NCI-H2081 treated with DMSO at 0.1 percent for 48 hours (cell line): ENCODE results near the gene CACNG5.
"Not testable (repeated sequence)": the region's sequence is repeated elsewhere in the genome, so short reads cannot be mapped to it uniquely, and the experiment has no call there.

ENCODE experiments used
- DNase-seq: peaks from one replicate; lab custom pipeline; 2025; lab: John Stamatoyannopoulos, UW

The CACNG5 gene

GRCh38 chr17:66849851-66850580 lies 15.1 kb downstream of the CACNG5 start:
- DNase-seq, result no peak

- no peak for DNase-seq
These were observed 15.8 kb downstream of the CACNG5 start for GRCh38 chr17:66850692-66851091.

DNA sequence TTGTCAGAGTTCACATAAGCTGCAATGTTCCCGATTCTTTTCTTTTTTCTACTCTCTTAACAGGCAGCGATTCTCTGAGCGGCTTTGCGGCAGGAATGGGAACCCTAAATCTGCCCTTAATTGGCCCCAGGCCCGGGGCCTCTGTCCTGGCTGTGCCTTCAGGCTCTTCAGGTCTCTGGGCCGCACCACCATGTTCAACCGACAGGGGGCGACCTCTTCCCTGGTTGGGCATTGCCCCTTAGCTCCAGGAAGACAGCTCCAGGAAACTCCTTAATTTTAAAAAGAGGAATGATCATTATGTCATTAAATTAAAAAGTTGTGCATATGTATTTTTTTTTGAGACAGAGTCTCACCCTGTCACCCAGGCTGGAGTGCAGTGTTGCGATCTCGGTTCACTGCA lies 20.3 kb downstream of the CACNG5 start:
- DNase-seq, result no peak

DNA sequence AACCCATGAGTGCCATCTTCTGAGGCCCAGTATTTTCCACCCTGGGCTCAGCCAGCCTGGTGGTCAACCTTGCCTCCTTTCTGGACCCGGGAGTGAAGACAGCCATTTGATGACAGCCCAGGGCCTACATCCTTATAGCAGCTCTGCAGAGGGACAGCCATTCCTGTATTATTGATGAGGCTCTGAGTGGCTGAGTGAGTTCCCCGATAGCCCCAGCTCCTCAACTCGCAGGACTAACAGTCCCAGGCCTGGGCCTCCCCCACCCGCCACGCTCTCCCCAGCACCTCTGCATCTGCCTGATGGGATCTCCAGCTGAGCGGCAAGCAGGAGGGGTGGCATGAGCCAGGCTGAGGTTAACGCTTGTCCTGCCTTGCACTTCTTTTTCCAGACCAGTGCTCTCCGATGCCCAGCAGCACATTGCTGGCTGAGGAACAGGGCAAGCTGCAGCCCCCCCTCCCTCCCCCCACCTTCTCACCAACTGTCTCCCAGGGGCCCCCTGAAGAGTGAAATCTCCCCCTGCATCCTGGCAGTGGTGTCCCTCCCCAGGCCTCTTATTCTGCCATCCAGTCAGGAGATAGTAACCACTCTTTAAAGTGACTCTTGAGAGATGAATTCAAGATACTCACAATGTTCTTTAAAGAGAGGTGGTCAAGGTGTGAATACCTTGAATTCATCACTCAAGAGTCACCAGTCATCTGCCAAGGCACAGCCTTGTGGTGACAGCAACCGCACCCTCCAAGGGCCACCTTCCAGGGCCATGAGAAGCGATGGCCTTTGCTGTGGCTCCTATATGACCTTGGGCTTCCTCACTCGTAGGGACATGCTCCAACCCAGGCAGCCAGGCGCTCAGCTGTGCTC lies 23.5 kb downstream of the CACNG5 start:
- no peak for DNase-seq

DNA sequence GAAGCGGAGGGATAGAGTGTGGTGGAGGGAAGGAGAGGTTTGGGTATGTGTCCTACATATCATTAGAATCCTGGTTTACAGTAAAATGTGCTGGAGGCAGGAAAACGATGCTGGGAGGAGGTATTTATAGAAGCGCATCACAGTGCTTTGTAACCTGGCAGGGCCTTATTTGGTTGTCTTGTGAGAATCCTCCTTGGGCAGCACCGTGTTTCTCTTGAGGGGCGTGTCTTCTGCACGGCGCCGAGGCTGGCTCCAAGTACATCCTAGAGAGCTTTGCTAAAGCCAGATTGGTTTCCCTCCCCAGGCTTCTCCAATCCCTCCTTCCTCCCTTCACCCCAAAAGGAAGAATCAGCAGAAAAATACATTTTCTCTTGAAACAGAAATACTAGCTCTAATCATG lies 24.4 kb downstream of the CACNG5 start:
- no peak for DNase-seq

- no peak for DNase-seq
These were observed 25.3 kb downstream of the CACNG5 start for GRCh38 chr17:66860204-66860603.

DNA sequence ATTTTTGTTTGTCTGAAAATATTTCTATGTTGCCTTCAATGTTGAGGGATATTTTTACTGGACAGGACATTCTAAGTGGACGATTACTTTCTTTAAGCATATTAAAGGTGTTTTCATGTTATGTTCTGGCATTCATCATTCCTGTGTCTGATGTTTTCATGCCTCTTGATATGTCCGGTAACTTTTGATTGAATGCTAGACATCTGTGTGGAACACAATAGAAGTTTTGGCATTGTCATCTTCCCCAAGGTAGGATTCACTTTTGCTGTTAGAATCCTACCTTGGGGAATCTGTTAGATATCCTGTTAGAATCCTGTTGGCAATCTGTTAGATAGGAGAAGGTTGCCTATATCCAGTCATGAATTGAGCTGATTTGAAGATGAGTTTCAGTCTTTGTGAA lies 28.9 kb downstream of the CACNG5 start:
- DNase-seq, result no peak

DNA sequence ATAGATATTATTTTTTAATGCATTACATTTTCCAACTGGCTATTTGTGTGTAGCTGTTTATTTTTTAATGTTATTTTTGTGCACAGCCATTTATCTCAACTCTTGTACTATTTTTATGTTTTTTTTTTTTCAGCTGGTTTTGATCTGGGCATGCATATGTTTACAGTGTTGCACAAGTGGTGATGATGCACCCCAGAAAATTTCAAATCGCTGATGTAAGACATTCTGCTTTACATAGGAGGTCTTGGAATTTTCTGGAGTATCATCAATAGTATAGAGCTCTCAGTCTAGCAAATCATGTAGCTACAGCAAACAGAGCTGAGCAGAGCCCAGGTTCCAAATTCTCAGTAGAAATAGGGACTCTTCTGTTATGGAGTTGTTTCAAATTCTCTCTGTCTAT lies 30.2 kb downstream of the CACNG5 start:
- DNase-seq, result no peak

DNA sequence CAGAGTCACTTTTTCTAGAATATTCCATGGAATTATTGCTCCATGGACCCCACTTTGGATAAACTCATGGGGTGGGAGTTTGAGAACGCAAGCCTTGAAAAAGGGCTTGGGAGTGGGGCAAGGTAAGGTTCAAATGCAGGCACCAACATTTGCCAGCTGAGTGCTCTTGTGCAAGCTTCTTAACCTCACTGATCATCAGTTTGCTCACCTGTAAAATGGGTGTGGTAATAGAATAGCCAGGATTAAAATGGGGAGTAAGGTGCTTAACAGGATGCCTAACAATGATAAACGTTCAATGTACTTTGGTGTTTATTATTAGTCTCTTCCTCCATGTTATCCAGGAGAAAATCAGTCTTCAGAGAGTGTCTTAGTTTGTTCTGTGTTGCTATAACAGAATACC lies 39.0 kb downstream of the CACNG5 start:
- DNase-seq, result no peak

GRCh38 chr17:66884931-66885330 lies 50.0 kb downstream of the CACNG5 start:
- no peak for DNase-seq

- no peak for DNase-seq
These were observed 50.5 kb downstream of the CACNG5 start for GRCh38 chr17:66885417-66885816.

- no peak for DNase-seq
These were observed 54.7 kb downstream of the CACNG5 start for GRCh38 chr17:66889480-66890230.

GRCh38 chr17:66892246-66892645 lies 57.3 kb downstream of the CACNG5 start:
- no peak for DNase-seq

DNA sequence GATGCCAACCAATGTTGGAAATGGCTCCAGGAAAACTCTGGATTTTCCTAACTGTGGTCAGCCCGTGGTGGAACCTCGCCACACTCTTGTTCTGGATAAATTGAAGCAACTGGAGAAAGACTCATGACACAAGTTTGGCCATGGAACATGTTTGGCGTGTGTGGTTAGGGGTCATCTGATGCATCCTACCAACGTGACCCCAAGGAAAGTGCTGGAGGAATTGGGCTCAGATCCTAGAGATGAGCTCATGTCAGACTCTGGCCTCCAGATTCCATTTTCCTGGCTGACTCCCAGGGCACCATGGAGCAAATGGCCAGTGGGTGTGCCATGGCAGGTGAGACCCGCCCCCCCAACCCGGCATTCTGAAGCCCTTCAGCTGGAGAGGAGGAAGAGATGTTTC lies 58.5 kb downstream of the CACNG5 start:
- DNase-seq, result no peak

DNA sequence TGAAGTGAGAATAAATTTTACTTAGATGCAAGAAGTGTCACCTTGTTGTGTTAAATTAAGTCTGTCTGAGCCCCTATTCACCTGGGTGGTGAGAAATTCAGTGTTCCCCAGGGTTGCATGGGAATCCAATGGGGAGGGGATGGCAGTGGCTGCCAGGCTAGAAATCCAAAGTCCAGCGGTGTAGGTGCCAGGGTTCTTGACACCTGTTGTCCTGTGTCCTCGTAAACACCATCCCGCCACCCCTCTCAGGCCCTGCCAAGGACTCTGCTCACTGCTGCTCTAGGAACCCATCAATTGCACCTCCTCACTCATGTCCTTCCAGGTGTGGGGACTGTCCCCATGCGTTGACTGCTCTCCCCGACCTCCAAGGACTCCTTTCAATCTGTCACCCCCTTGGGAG lies 58.9 kb downstream of the CACNG5 start:
- DNase-seq, result no peak

GRCh38 chr17:66897141-66897540 lies 62.2 kb downstream of the CACNG5 start:
- no peak for DNase-seq

GRCh38 chr17:66898536-66898935 lies 63.6 kb downstream of the CACNG5 start:
- DNase-seq, result no peak

DNA sequence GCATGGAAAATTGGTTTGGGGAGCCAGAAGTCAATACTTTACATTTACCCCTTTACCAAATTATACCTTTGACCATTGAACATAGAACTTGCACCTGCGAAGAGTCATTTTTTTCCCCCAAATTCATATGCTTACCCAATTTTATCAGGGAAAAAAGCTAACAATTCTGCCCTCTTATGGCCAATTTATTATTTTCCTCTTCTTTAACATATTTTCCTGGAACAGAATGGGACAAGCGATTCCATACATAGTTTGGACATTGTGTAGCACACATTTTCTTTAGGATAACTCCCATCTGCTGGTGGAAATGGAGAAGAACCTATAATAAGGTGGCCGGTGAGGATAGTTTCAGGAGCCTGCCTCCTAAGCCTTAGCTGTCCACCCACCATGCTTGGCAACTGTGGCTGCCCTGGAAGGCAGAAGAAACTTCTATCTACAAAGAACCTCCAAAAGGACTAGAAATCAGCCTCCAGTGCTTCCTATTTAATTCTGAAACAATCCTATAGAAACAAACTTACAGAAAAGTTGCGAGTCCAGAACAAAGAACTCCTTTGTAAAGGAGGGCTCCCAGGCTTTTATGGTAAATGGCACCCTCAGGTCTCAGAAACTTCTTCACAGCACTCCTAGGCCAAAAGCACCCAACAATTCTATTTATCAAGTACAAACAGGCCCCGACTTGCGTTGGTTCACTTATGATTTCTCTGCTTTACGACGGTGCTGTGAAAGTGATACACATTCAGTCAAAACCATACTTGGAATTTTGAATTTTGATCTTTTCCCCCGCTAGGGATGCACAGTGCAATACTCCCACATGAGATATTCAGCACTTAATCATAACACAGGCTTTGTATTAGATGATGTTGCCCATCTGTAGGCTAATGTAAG lies 65.5 kb downstream of the CACNG5 start:
- DNase-seq, result no peak

GRCh38 chr17:66903296-66903695 lies 68.4 kb downstream of the CACNG5 start:
- not testable (repeated sequence) for DNase-seq

GRCh38 chr17:66903781-66904180 lies 68.9 kb downstream of the CACNG5 start:
- no peak for DNase-seq

- DNase-seq, result peak; percentile 77
These were observed 70.1 kb downstream of the CACNG5 start for GRCh38 chr17:66904760-66905624.
